Skeletal muscle satellite cell (primary cell): ENCODE results near the gene NTSR1.

ENCODE experiments used
- H3K27me3 ChIP-seq: 2 replicates; pipeline ENCODE4 v1.7.0; 2013; ENCODE audit warnings: low read length; ENCODE audit not compliant: control insufficient read depth, insufficient read depth
- H3K36me3 ChIP-seq: 2 replicates; pipeline ENCODE4 v1.7.0; 2013; ENCODE audit warnings: mild to moderate bottlenecking, control low read depth, low read length; ENCODE audit not compliant: insufficient read depth
- H3K4me1 ChIP-seq: 2 replicates; pipeline ENCODE4 v1.7.0; 2013; ENCODE audit warnings: low read length; ENCODE audit not compliant: control insufficient read depth, insufficient read depth
- H3K4me2 ChIP-seq: 2 replicates; pipeline ENCODE4 v1.7.0; 2013; ENCODE audit warnings: mild to moderate bottlenecking, low read length
- H3K4me3 ChIP-seq: 2 replicates; pipeline ENCODE4 v1.7.0; 2013; ENCODE audit warnings: low read length
- H3K9ac ChIP-seq: 2 replicates; pipeline ENCODE4 v1.7.0; 2013; ENCODE audit warnings: mild to moderate bottlenecking, low read depth, low read length, moderate library complexity
- H3K9me3 ChIP-seq: replicated peaks from 2 replicates; pipeline ENCODE4 v1.7.0; 2013; ENCODE audit warnings: mild to moderate bottlenecking, control low read depth, low read length

The NTSR1 gene

DNA sequence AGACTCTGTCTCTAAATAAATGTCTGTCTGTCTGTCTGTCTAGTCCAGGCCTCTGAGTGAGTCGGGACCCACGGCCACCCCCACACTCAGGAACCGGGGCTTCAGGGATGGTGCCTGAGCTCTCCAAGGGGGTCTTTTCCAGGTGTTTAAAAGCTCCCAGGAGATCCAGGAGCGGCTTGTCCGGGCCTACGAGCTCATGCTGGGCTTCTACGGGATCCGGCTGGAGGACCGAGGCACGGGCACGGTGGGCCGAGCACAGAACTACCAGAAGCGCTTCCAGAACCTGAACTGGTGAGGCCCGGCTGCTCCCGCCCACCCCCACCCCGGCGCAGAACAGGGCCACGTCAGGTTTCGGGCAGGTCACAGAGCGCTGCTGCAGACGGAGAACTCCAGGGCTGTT is 102.7 kb downstream of the NTSR1 start:
- Histone ChIP-seq H3K4me1 (peaks cover 15% of the 10 kb centered on the region), H3K27me3 (peaks cover 17% of the 10 kb centered on the region), H3K4me2 (no peak overlapping the region), H3K9ac (no peak overlapping the region), H3K4me3 (no peak overlapping the region), H3K36me3 (peaks cover 59% of the 10 kb centered on the region), H3K9me3 (no peaks in the 10 kb centered on the region)

DNA sequence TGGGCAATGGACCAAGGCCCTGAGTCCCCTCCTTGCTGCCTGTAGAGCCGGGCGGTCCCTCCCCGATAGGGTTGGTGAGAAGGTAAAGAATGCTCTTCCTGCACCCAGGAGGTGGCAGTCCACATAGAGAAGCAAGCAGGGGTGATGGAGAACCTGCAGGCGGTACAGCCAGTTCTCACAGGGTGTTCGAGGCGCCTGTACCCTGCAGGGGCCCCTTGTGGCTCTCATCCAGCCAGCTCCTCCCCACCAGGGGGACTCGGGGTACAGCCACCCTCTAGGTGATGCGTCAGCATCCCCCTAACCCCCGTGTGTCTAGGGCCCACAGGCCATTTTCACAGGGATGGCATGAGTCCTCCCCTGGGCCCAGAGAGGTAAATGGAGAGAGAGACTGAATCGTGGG is 103.1 kb downstream of the NTSR1 start:
- Histone ChIP-seq H3K27me3 (peaks cover 20% of the 10 kb centered on the region), H3K9ac (no peak overlapping the region), H3K4me2 (no peak overlapping the region), H3K36me3 (peaks cover 55% of the 10 kb centered on the region), H3K9me3 (no peaks in the 10 kb centered on the region), H3K4me3 (no peak overlapping the region), H3K4me1 (peaks cover 16% of the 10 kb centered on the region)
